MM.1S (cell line): ENCODE results near the gene CENPL.

ENCODE experiments used
- CTCF ChIP-seq: fragments of 300-600 bp; sonication (generic); IDR thresholded peaks from 2 replicates; pipeline ENCODE4 v1.5.1; 2016; ENCODE audit warnings: antibody characterized with exemption, low read length, mixed read lengths
- EZH2 ChIP-seq: fragments of 300-600 bp; sonication (generic); optimal IDR thresholded peaks from 2 replicates; pipeline ENCODE3; 2017; ENCODE audit warnings: low read depth, mild to moderate bottlenecking, antibody characterized with exemption, low read length, mixed read lengths

- TF ChIP-seq EZH2 (no peak), CTCF (no peak)
Measured at GRCh38 chr1:173758980-173759379, 65.7 kb downstream of the CENPL start.
